Stimulated activated CD4-positive, alpha-beta T cell treated with anti-CD3 and anti-CD28 coated beads, Interleukin-2, amount 100 ng/mL, for 24 hours (primary cell): ENCODE results near the gene FBXO46.

Experiments used
- DNase-seq, 2 donors: peaks; one replicate each; pipeline ENCODE4 v3.0.0-alpha.2; 2020

Gene FBXO46, protein sequence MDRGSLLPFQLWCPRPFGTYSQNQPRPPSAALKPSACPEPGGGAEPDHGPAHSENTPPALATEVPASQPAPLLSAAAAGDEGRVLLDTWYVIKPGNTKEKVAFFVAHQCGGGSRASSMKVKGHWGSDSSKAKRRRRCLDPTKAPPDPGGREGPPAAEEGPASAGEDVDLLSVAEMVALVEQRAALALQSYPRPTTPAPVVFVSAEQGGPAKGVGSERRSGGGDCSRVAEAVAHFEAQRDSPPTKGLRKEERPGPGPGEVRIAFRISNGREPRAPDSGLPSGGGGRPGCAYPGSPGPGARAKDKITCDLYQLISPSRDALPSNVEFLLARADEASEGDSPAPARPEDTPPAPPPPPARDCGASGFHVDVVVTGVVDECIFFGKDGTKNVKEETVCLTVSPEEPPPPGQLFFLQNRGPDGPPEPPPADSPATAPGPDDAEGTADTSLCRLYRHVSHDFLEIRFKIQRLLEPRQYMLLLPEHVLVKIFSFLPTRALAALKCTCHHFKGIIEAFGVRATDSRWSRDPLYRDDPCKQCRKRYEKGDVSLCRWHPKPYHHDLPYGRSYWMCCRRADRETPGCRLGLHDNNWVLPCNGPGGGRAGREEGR

GRCh38 chr19:45730368-45731288, at the start of gene FBXO46:
TSS of gene FBXO46 (minus strand) at chr19:45730896. CDS start at chr19:45713495, 17,401 bp downstream.
- DNase-seq, result peak; percentile 93 to 95

DNA sequence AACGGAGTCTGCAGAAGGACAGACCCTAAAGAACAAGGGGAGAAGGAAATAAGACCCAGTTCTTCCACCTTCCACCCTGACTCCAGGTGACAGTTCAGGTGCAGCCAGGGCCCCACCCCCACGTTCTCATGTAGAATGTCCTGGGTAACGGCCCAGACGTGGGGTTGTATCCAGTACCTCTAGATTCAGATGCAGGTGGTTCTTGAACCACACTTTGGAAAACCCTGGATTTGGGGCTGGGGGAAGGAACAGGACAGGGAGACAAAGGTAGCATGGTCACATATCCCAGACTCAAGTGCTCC, 49.4 kb upstream of the FBXO46 start:
- no peak for DNase-seq

DNA sequence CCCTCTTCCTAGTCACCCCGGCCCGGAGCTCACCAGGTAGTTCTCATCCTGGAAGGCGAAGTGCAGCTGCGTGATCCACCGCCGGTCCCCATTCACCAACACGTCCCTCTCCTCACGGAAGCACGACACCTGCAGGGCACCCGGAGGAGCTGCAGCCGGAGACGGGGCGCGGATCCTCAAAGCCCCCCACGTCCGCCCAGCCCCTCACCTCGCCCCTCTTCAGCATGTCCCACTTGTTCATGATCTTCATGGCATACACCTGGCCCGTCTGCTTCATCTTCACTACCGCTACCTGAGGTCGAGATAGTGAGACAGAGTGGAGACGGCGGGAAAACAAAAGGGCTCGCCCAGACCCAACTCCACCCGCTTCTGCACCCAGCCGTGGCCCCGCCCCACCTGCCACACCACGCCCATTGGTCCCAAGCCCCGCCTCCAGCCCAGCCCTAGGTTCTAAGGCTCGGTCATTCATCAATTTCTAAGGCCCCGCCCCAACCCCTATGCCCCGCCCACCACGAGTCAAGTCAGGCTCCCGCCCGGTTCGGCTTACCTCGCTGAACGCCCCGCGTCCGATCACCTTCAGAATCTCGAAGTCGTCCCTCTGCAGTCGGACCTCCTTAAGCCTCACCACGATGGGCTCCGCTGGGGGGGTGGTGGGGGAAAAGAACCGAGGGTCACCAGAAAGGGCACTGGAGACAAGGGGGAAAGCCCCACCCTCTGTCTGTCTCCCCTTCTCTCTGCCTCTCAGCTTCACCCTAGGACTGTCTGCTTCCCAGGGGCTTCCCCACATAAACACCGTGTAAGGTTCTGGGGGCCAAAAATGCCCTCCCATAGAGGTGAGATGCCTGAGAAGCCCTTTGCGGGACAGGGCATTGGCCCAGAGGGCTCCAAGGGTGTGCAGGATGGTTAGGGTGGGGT, 48.8 kb upstream of the FBXO46 start:
- peak; percentile 89 to 96 for DNase-seq

- DNase-seq, result no peak
Measured at GRCh38 chr19:45778010-45778661, 47.4 kb upstream of the FBXO46 start.

- no peak for DNase-seq
Measured at GRCh38 chr19:45777395-45777961, 46.8 kb upstream of the FBXO46 start.

- DNase-seq, result no peak
Measured at GRCh38 chr19:45774765-45775164, 44.1 kb upstream of the FBXO46 start.

DNA sequence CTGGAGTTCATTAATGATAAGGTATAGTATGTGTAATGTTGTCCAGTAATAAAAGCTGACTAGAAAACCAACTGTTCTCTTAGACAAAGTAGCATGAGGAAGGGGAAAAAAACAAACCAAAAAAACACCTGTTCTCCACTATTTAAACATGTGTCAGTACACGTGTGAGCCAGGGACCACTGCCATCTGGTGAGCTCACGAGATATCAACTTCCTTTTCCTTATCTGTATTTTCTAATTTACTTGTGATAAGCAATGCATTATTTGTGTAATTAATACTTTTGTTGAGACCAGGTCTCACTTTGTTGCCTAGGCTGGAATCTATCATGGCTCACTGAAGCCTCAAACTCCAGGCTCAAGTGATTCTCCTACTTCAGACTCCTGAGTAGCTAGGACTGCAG, 42.7 kb upstream of the FBXO46 start:
- no peak for DNase-seq

GRCh38 chr19:45772912-45773311, 42.2 kb upstream of the FBXO46 start:
- no peak for DNase-seq

- DNase-seq, result no peak
Measured at GRCh38 chr19:45772130-45772840, 41.6 kb upstream of the FBXO46 start.

GRCh38 chr19:45771311-45771933, 40.7 kb upstream of the FBXO46 start:
- DNase-seq, result no peak

- DNase-seq, result peak; percentile 90 to 91
Measured at GRCh38 chr19:45770192-45771101, 39.8 kb upstream of the FBXO46 start.

DNA sequence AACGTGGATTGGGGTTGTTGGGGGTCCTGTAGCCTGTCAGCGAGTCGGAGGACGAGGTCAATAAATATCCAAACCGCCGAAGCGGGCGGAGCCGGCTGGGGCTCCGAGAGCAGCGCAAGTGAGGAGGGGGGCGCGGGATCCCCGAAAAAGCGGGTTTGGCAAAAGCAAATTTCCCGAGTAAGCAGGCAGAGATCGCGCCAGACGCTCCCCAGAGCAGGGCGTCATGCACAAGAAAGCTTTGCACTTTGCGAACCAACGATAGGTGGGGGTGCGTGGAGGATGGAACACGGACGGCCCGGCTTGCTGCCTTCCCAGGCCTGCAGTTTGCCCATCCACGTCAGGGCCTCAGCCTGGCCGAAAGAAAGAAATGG, 39.1 kb upstream of the FBXO46 start:
- peak; percentile 48 to 59 for DNase-seq

GRCh38 chr19:45768984-45769782, 38.5 kb upstream of the FBXO46 start, which contains the start of gene SIX5:
TSS of gene SIX5 (minus strand) at chr19:45769252. CDS start at chr19:45768844, 408 bp downstream.
- DNase-seq, result peak; percentile 94 to 97

- DNase-seq, result peak in 1 of 2 donors; percentile 50
Measured at GRCh38 chr19:45768655-45768983, 37.9 kb upstream of the FBXO46 start.

- peak in 1 of 2 donors; percentile 54 for DNase-seq
Measured at GRCh38 chr19:45767881-45768654, 37.4 kb upstream of the FBXO46 start.

- no peak for DNase-seq
Measured at GRCh38 chr19:45767410-45767880, 36.7 kb upstream of the FBXO46 start.

- no peak for DNase-seq
Measured at GRCh38 chr19:45766869-45767346, 36.2 kb upstream of the FBXO46 start.
